B cell (primary cell): ENCODE results near the gene RNLS.

Experiments
- EZH2 ChIP-seq: IDR thresholded peaks from 2 replicates; pipeline ENCODE4 v1.6.1; 2012; ENCODE audit warnings: borderline replicate concordance, low read depth, mild to moderate bottlenecking, moderate library complexity, low read length; ENCODE audit not compliant: insufficient read depth, poor library complexity, severe bottlenecking
- TF ChIP-seq, protein P1 (sequence below): fragments of 200-600 bp; IDR thresholded peaks from one replicate; pipeline ENCODE4 v1.8.0; 2022; ENCODE audit warnings: antibody characterized with exemption, mild to moderate bottlenecking

- TF ChIP-seq, protein P1, sequence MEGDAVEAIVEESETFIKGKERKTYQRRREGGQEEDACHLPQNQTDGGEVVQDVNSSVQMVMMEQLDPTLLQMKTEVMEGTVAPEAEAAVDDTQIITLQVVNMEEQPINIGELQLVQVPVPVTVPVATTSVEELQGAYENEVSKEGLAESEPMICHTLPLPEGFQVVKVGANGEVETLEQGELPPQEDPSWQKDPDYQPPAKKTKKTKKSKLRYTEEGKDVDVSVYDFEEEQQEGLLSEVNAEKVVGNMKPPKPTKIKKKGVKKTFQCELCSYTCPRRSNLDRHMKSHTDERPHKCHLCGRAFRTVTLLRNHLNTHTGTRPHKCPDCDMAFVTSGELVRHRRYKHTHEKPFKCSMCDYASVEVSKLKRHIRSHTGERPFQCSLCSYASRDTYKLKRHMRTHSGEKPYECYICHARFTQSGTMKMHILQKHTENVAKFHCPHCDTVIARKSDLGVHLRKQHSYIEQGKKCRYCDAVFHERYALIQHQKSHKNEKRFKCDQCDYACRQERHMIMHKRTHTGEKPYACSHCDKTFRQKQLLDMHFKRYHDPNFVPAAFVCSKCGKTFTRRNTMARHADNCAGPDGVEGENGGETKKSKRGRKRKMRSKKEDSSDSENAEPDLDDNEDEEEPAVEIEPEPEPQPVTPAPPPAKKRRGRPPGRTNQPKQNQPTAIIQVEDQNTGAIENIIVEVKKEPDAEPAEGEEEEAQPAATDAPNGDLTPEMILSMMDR = no peak
- TF ChIP-seq EZH2 = no peak
These were observed 21.0 kb downstream of the RNLS start for GRCh38 chr10:88562152-88562551.
